GM13977 (cell line): ENCODE results near the gene BTBD2.

Source experiments
- DNase-seq: peaks from one replicate; pipeline ENCODE4 v3.0.0; 2012; ENCODE audit warnings: low spot score
- CTCF ChIP-seq: IDR thresholded peaks from 2 replicates; pipeline ENCODE4 v1.5.1; 2012; ENCODE audit warnings: mild to moderate bottlenecking, control low read depth; ENCODE audit not compliant: insufficient read depth; ENCODE audit errors: extremely low read depth, missing control alignments
- in situ Hi-C: fragments of 300-500 bp; cut with MboI; formaldehyde crosslinking; loops from one replicate; pipeline ENCODE4 v1.12.0; 2022; ENCODE audit warnings: low sequenced_read_pairs, low pct_unique_long_range_greater_than_20kb, mixed read lengths, inconsistent platforms; ENCODE audit not compliant: unreplicated experiment

Gene BTBD2

GRCh38 chr19:2047449-2048103, 32.1 kb upstream of the BTBD2 start:
- no peak for TF ChIP-seq CTCF
- DNase-seq = no peak
- in situ Hi-C loops = no loop called here

GRCh38 chr19:2047076-2047448, 31.5 kb upstream of the BTBD2 start:
- DNase-seq = no peak
- TF ChIP-seq CTCF = peak; percentile 42
- in situ Hi-C loops = no loop called here

DNA sequence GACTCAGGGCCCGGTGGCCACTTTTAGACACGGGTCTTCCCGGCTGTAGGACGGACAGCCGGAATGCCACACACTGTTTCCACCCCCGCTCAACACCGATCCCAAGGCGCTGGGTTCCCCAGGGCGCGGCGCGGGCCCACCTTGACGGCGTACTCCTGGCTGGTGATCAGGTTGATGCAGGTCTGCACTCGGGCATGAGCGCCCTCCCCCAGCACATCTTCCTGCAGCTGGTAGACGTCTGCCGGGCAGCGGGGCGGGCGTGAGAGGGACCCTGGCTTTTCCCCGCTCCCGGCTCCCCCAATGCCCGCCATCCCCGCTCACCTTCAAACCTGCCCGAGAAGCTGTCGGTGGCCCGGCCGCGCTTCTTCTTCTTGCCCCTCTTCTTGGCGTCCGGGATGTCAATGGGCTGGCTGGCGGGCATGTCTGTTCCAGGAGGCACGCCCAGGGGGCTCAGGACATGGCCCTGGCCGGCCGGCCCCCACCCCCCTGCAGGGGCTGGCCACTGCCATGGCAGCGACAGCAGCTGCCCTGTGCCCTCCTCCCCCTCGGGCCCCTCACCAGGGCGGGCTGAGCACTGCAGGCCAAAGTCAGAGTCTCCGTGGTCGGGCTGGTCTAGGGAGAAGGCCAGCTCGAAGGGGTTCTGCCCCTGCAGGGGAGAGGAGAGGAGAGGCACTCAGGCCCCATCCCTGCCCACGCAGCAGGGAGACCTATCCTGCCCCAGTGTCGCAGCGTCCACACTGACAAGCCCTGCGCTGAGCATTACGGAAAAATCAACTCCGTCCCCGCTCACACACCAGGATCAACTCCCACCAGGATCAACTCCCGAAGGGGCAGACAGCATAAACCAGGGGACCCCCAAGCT, 30.8 kb upstream of the BTBD2 start:
- no peak for TF ChIP-seq CTCF
- no peak for DNase-seq
- in situ Hi-C loops = no loop called here

DNA sequence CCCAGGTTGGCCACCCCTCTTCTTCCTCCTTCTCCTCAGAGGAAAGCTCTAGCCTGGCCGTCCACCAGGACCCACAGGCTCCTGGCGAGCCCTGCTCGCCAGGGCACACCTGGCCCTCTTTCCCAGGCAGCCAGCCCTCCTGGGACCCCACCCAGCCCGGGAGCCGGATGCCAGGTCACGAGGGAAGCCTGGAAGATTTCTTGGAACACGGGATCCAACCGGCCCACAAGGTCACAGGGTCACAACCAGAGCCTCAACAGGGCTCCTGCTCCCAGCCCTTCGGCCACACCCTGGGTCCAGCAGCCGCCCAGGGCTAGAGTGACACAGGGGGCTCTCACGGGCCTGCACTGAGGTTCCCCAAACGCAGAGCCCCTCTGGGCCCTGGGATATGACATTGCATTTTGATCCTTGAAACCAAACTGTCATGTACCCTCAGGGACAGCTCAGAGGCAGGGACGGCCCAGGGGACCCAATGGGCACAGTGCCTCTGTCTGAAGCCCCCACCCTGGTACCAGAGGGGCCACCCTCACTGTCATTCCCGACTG, 30.1 kb upstream of the BTBD2 start:
- in situ Hi-C loops = no loop called here
- DNase-seq = no peak
- no peak for TF ChIP-seq CTCF

DNA sequence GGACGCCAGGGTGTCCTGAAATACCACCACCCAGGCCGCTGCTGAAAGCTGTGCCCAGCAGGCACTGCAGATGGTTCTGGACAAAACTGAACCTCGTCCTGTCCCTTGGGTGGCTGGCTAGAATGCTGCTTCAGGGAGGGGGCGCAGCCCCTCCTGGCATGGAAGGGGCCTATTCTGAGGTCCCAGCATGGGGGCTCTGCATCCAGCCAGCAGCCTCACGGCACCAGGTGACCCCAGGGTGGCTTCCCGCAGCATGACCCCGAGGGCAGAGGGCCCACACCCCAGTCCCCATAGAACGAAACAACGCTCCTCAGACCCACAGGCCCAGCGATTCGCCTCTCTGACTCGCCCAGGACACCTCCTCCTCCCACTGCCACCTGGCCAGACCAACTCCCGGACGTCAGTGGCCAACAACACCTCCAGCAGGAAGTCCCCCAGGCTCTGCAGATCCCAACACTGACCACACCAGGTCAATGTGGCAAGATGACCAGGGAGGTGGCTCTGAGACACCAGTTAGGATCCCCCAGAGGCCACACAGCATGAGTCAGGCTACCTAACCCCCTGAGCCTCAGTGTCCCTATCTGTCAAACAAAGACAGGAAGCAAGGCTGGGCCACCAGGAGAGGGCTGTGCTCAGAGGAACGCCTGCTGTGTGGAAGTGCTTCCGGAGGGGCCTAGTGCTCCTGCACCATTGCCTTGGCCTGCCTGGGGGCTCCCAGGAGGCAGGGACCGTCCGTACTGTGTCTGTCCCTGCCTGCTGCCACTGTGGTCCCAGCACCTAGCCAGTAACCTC, 29.4 kb upstream of the BTBD2 start:
- TF ChIP-seq CTCF = no peak
- DNase-seq = no peak
- in situ Hi-C loops = no loop called here

GRCh38 chr19:2043961-2044708, 28.6 kb upstream of the BTBD2 start:
- no peak for DNase-seq
- no peak for TF ChIP-seq CTCF
- in situ Hi-C loops = no loop called here
